Measurements from ENCODE around the gene CCDC24.
A peak's percentile ranks its signal among the peaks of the same experiment; 100 is the strongest.

The CCDC24 gene

DNA sequence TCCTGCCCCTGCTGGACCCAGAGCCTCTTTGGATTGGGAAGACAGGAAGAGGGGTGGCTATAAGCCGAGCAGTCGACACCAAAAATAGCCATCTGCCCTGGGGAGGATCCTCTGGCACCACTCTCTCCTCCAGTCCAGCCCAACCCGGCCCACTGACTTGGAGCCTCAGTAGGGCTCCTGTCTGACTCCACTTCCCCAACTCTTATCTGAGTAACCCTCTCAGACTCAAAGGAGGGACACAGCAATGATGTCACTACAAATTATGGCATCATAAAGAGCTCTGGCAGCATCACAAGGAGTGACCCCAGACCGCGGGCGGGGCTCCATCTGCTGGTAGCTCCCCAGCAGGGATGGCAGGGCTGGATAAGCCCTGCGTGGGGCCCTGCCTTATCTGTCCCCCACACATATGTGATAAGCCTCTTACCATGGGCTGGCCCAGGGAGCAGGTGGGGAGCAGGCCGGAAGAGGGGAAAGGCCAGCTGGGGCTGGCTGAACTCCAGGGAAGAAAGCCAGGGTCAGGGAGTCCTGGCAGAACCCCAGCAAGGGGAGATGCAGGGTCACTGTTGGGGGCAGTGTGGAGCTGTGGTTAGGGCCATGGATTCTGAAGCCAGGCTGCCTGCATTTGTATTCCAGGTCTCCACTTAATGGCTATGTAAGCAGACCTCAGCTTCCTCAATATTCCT is 44.5 kb downstream of the CCDC24 start:
- Histone ChIP-seq H3K9ac (ENCODE audit: insufficient read length) (peak overlapping the region; percentile 21), H3K9me3 (ENCODE audit: low read depth, low read length) (no peaks in the 10 kb centered on the region), H3K27ac (peak overlapping the region; percentile 44), H3K4me3 (no peak overlapping the region), H3K36me3 (ENCODE audit: insufficient read depth, low read length) (no peaks in the 10 kb centered on the region)
- DNase-seq (ENCODE audit: low read depth, low spot score) = no peak
- TF ChIP-seq FOXP2 (optimal IDR thresholded peaks at IDR 0.05; ENCODE audit: control extremely low read depth, extremely low read length, insufficient read depth) (no peak), EZH2 (IDR thresholded peaks at IDR 0.05) (no peak), POLR2AphosphoS5 (IDR thresholded peaks at IDR 0.05; ENCODE audit: borderline replicate concordance, low read depth, low read length) (no peak)

DNA sequence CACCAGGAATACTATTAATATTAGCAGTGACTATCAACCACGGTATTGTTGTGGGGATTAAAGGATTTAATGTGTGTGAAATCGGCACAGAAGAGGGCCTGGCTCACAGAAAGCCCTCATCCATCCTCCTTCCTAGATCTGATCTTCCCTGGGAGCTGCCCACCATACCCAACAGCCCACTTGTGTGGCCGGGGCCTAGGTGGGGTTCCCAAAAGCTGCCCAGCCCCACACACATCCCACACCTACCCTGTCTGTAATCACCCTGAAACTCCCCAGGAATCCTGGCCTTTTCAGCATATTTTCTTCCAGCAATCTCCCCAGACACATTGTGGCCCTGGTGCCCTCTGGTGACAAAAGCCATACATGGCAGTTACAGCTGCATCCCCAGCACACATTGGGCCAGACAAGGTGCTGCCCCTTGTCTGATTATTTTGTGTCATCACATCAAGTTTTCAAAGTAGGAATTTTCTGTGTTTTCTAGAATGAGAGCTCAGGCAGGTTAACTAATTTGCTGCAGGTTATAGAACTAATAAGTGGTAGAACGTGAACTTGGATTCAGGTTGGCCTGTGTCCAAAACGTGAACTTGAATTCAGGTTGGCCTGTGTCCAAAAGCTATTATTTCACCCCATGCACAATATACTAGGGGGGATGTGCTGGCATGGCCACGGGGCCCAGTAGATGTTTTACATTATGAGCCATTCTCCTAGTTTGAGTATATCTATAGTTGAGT is 45.2 kb downstream of the CCDC24 start:
- peak; percentile 42 for DNase-seq (ENCODE audit: low read depth, low spot score)
- peak overlapping the region; percentile 21 for H3K9ac ChIP-seq (ENCODE audit: insufficient read length)
- no peak for TF ChIP-seq FOXP2 (optimal IDR thresholded peaks at IDR 0.05; ENCODE audit: control extremely low read depth, extremely low read length, insufficient read depth)
- no peak for TF ChIP-seq EZH2 (IDR thresholded peaks at IDR 0.05)
- no peak for TF ChIP-seq POLR2AphosphoS5 (IDR thresholded peaks at IDR 0.05; ENCODE audit: borderline replicate concordance, low read depth, low read length)
- H3K9me3 ChIP-seq (ENCODE audit: low read depth, low read length) = no peaks in the 10 kb centered on the region
- no peaks in the 10 kb centered on the region for H3K36me3 ChIP-seq (ENCODE audit: insufficient read depth, low read length)
- no peak overlapping the region for H3K4me3 ChIP-seq
- H3K27ac ChIP-seq = peak overlapping the region; percentile 44

DNA sequence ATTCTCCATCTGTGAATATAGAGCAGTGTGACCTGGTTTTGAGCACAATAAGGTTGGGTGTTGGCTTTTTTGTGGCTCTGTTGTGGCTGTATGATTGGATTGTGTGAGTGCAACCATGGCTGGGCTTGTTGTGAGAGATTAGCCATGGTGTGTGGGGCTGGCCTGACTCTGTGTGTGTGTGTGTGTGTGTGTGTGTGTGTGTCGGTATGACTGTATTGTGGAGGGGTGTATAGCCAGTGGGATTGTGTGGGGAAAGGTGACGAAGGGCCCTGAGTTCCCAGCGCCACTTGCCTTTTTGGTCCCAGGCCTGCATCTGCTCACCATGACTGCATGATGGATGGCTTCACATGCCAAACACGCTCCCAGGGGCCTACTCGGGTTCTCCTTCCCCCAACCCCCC is 45.8 kb downstream of the CCDC24 start:
- Histone ChIP-seq H3K27ac (no peak overlapping the region), H3K36me3 (ENCODE audit: insufficient read depth, low read length) (no peaks in the 10 kb centered on the region), H3K9ac (ENCODE audit: insufficient read length) (no peak overlapping the region), H3K9me3 (ENCODE audit: low read depth, low read length) (no peaks in the 10 kb centered on the region), H3K4me3 (no peak overlapping the region)
- no peak for TF ChIP-seq FOXP2 (optimal IDR thresholded peaks at IDR 0.05; ENCODE audit: control extremely low read depth, extremely low read length, insufficient read depth)
- no peak for TF ChIP-seq POLR2AphosphoS5 (IDR thresholded peaks at IDR 0.05; ENCODE audit: borderline replicate concordance, low read depth, low read length)
- TF ChIP-seq EZH2 (IDR thresholded peaks at IDR 0.05) = no peak
- no peak for DNase-seq (ENCODE audit: low read depth, low spot score)

DNA sequence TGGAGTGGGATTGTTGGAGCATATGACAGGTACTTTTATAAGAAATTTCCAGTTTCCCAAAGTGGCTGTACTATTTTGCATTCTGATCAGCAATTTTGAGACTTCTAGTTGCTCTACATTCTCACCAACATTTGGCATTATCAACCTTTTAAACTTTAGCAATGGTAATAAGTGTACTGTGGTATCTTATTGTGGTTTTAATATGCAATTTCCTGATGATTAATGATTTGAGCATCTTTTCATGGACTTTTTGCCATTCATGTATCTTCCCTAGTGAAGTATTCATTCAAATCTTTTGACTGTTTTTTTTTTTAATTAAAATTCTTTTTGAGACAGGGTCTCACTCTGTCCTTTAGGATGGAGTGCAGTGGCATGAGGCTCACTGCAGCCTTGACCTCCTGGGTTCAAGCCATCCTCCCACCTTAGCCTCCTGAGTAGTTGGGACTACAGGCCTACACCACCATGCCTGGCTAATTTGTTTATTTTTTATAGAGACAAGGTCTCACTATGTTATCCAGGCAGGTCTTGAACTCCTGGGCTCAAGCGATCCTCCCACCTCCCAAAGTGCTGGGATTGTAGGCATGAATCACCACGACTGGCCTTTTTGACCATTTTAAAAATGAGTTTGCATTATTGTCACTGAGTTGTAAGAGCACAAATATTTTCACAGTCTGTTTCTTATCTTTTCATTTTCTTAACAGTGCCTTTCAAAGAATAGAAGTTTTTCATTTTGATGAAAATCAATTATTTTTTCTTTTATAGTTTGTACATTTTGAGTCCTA is 47.7 kb downstream of the CCDC24 start:
- no peaks in the 10 kb centered on the region for H3K9me3 ChIP-seq (ENCODE audit: low read depth, low read length)
- no peak overlapping the region for H3K4me3 ChIP-seq
- TF ChIP-seq EZH2 (IDR thresholded peaks at IDR 0.05) (no peak), POLR2AphosphoS5 (IDR thresholded peaks at IDR 0.05; ENCODE audit: borderline replicate concordance, low read depth, low read length) (no peak), FOXP2 (optimal IDR thresholded peaks at IDR 0.05; ENCODE audit: control extremely low read depth, extremely low read length, insufficient read depth) (no peak)
- H3K9ac ChIP-seq (ENCODE audit: insufficient read length) = no peak overlapping the region
- no peak overlapping the region for H3K27ac ChIP-seq
- DNase-seq (ENCODE audit: low read depth, low spot score) = no peak
- H3K36me3 ChIP-seq (ENCODE audit: insufficient read depth, low read length) = no peaks in the 10 kb centered on the region

DNA sequence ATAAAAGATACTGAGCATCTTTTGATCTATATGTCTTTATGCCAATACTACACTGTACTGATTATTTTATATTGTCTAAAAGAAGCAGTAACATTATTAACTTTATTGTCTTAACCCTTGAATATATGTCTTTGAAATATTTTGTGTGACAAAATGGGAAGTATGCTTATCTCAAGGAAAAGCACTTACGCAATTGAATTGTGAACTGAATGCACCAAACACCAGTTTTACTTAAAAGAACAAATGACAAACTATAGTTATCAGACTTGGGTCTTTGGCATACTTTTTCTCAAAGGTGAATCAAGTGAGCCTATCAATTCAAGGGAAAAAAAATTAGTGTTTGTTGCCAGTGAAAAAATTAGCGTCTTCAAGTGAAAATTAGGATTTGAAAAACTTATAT is 49.0 kb downstream of the CCDC24 start:
- Histone ChIP-seq H3K4me3 (no peak overlapping the region), H3K9ac (ENCODE audit: insufficient read length) (no peak overlapping the region), H3K36me3 (ENCODE audit: insufficient read depth, low read length) (no peaks in the 10 kb centered on the region), H3K27ac (no peak overlapping the region), H3K9me3 (ENCODE audit: low read depth, low read length) (no peaks in the 10 kb centered on the region)
- TF ChIP-seq FOXP2 (optimal IDR thresholded peaks at IDR 0.05; ENCODE audit: control extremely low read depth, extremely low read length, insufficient read depth) (no peak), POLR2AphosphoS5 (IDR thresholded peaks at IDR 0.05; ENCODE audit: borderline replicate concordance, low read depth, low read length) (no peak), EZH2 (IDR thresholded peaks at IDR 0.05) (no peak)
- DNase-seq (ENCODE audit: low read depth, low spot score) = no peak

DNA sequence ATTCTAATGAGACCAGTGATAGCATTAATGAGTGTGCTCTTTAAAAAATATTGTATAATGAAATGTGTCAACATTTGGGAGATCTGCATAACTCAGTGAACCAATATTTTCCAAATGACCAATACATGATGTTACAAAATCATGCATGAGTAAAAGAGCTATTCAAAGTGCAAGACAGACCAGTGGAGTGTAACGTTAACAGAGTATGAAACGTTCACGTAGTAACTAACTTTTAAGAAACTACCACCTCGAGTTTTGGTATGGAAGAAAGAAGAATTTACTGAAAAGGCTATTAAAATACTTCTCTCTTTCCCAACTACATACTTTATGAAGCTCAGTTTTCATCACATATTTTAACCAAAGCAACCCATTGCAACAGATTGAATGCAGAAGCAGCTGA is 49.4 kb downstream of the CCDC24 start:
- Histone ChIP-seq H3K9ac (ENCODE audit: insufficient read length) (no peak overlapping the region), H3K9me3 (ENCODE audit: low read depth, low read length) (no peaks in the 10 kb centered on the region), H3K27ac (no peak overlapping the region), H3K36me3 (ENCODE audit: insufficient read depth, low read length) (no peaks in the 10 kb centered on the region), H3K4me3 (no peak overlapping the region)
- TF ChIP-seq POLR2AphosphoS5 (IDR thresholded peaks at IDR 0.05; ENCODE audit: borderline replicate concordance, low read depth, low read length) (no peak), FOXP2 (optimal IDR thresholded peaks at IDR 0.05; ENCODE audit: control extremely low read depth, extremely low read length, insufficient read depth) (no peak), EZH2 (IDR thresholded peaks at IDR 0.05) (no peak)
- DNase-seq (ENCODE audit: low read depth, low spot score) = no peak

DNA sequence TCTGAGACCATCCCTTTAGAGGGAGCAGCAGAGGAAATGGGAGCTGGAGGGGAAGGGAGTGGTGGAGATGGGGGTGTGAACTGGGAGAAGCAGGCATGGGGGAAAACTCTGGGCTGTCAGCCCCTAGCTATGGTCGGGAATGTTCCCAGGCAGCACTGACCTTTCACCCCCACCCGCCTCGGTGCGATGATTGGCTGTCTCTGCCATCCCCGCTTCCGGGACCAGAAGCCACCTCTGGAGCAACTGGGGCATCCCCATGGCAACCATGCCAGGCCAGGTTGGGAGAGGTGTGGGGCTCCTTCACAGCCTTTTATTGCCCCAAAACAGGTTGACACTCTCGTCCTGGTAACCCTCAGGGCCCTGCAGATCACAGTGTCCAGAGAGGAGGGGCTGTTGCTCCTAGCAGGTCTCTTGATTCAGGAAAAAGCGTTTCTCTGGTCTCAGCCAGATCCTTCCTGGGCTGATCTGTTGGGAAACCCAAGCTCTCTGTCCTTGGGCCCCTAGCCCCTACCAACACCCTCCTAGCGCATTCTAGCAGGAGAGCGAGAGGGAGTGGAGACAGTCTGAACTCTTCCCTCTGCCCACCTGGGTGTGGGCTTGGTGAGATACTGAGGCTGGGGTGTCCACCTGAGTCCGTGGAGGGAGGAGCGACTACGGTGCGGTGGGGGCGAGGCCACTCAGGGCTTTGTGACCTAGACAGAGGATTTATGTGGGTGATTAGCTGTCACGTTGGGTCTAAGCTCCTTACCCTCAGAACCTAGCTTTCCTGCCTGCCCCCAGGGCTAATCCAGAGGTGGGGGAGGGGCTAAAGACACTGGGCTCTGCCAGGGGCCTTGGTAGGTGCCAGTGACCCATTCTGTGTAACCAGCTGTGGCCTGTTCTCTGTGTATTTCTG is 52.0 kb downstream of the CCDC24 start:
- Histone ChIP-seq H3K9me3 (ENCODE audit: low read depth, low read length) (no peaks in the 10 kb centered on the region), H3K36me3 (ENCODE audit: insufficient read depth, low read length) (no peaks in the 10 kb centered on the region), H3K27ac (no peak overlapping the region), H3K9ac (ENCODE audit: insufficient read length) (no peak overlapping the region), H3K4me3 (no peak overlapping the region)
- no peak for DNase-seq (ENCODE audit: low read depth, low spot score)
- TF ChIP-seq FOXP2 (optimal IDR thresholded peaks at IDR 0.05; ENCODE audit: control extremely low read depth, extremely low read length, insufficient read depth) (no peak), POLR2AphosphoS5 (IDR thresholded peaks at IDR 0.05; ENCODE audit: borderline replicate concordance, low read depth, low read length) (no peak)

Data from SK-N-MC (cell line).